Right forelimb (tissue), 1 donor: Measurements from ENCODE around the gene CNPPD1.

Source experiments
- DNase-seq: peaks from one replicate; pipeline ENCODE4 v3.0.0-alpha.2; 2018

CNPPD1 gene

GRCh38 chr2:219176818-219177551 is at the start of gene CNPPD1:
Gene CNPPD1 (minus strand): TSS chr2:219176925. CDS start chr2:219176828, 97 bp downstream.
- peak; percentile 90 for DNase-seq

- DNase-seq = no peak
Observed at GRCh38 chr2:219225350-219225749, 48.6 kb upstream of the CNPPD1 start.

GRCh38 chr2:219223831-219224610 is 47.3 kb upstream of the CNPPD1 start:
- no peak for DNase-seq

GRCh38 chr2:219221957-219222518 is 45.3 kb upstream of the CNPPD1 start:
- no peak for DNase-seq

- no peak for DNase-seq
Observed at GRCh38 chr2:219220652-219221402, 44.1 kb upstream of the CNPPD1 start.

GRCh38 chr2:219219784-219220532 is 43.2 kb upstream of the CNPPD1 start:
- DNase-seq = no peak

GRCh38 chr2:219218732-219219701 is 42.3 kb upstream of the CNPPD1 start, which contains the start of gene ABCB6:
Gene ABCB6 (minus strand): TSS chr2:219218958. CDS start chr2:219218673, 285 bp downstream.
- DNase-seq = peak; percentile 100

GRCh38 chr2:219218217-219218731 is 41.5 kb upstream of the CNPPD1 start:
- DNase-seq = no peak

GRCh38 chr2:219216535-219216915 is 39.8 kb upstream of the CNPPD1 start:
- no peak for DNase-seq

GRCh38 chr2:219215871-219216534 is 39.3 kb upstream of the CNPPD1 start:
- DNase-seq = no peak

- no peak for DNase-seq
Observed at GRCh38 chr2:219214786-219215185, 38.1 kb upstream of the CNPPD1 start.

- no peak for DNase-seq
Observed at GRCh38 chr2:219214141-219214540, 37.4 kb upstream of the CNPPD1 start.

GRCh38 chr2:219213486-219214071 is 36.9 kb upstream of the CNPPD1 start:
- no peak for DNase-seq

- no peak for DNase-seq
Observed at GRCh38 chr2:219213026-219213415, 36.3 kb upstream of the CNPPD1 start.

- no peak for DNase-seq
Observed at GRCh38 chr2:219210886-219211362, 34.2 kb upstream of the CNPPD1 start.

- DNase-seq = no peak
Observed at GRCh38 chr2:219210196-219210885, 33.6 kb upstream of the CNPPD1 start.

- DNase-seq = no peak
Observed at GRCh38 chr2:219209236-219210195, 32.8 kb upstream of the CNPPD1 start.
